ENCODE measurements around the gene NUMA1. TPM values are rescaled to one million over a fixed set of nuclear protein-coding genes. Genes with fewer than 3 reads are reported as not detected.

Gene NUMA1, protein sequence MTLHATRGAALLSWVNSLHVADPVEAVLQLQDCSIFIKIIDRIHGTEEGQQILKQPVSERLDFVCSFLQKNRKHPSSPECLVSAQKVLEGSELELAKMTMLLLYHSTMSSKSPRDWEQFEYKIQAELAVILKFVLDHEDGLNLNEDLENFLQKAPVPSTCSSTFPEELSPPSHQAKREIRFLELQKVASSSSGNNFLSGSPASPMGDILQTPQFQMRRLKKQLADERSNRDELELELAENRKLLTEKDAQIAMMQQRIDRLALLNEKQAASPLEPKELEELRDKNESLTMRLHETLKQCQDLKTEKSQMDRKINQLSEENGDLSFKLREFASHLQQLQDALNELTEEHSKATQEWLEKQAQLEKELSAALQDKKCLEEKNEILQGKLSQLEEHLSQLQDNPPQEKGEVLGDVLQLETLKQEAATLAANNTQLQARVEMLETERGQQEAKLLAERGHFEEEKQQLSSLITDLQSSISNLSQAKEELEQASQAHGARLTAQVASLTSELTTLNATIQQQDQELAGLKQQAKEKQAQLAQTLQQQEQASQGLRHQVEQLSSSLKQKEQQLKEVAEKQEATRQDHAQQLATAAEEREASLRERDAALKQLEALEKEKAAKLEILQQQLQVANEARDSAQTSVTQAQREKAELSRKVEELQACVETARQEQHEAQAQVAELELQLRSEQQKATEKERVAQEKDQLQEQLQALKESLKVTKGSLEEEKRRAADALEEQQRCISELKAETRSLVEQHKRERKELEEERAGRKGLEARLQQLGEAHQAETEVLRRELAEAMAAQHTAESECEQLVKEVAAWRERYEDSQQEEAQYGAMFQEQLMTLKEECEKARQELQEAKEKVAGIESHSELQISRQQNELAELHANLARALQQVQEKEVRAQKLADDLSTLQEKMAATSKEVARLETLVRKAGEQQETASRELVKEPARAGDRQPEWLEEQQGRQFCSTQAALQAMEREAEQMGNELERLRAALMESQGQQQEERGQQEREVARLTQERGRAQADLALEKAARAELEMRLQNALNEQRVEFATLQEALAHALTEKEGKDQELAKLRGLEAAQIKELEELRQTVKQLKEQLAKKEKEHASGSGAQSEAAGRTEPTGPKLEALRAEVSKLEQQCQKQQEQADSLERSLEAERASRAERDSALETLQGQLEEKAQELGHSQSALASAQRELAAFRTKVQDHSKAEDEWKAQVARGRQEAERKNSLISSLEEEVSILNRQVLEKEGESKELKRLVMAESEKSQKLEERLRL (N-terminal part only)
- total RNA-seq, result 116 TPM in 2 replicates

DNA sequence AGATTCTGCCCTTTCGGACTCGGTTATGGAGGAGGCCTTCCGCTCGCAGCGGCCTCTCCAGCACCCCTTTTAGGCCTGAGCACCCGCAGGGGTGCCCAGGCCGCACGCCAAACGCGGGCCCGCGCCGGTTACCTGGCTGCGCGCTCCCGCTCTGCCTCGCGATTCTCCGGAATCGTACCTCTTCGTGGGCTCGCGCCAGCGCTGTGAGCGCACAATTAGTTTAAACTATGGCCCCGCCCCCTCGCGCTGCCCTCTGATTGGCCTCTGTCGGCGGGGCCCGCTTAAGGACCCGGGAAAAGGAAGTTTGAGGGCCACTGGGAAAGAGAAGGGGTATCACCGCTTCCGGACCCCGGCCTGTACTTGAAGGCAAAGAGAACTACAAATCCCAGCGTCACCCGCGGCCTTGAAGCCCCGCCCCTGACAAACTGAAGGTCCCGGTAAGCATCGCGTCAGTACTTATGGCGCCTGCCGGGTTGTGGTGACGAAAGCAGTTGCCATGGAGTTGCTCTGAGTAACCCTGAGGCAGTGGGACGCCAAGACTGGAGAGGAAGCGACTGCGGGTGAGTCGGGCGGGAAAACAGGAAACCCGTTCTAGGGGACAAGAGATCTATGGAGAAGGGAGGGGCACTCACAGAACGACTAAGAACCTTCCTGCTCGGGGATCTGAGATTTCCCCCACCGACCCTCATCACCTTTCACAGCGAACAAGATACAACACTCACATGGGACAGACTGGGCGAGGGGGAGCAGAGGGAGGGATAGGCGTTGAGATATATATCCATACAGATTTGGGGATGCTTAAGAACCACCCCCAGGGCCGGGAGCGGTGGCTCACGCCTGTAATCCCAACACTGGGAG is at the start of gene NUMA1, which contains the start of gene LRRC51:
NUMA1 (minus strand) TSS at position 217 of the 858 bp plus-strand sequence. CDS start 44,599 bp downstream, outside the sequence.
LRRC51 (plus strand) TSS at position 525 of the 858 bp plus-strand sequence. CDS start 8,234 bp downstream, outside the sequence.
- peak within 1 kb of the TSS; percentile 68 for H3K4me3 ChIP-seq (ENCODE audit: low read depth, low read length)
- TF ChIP-seq, protein P1, sequence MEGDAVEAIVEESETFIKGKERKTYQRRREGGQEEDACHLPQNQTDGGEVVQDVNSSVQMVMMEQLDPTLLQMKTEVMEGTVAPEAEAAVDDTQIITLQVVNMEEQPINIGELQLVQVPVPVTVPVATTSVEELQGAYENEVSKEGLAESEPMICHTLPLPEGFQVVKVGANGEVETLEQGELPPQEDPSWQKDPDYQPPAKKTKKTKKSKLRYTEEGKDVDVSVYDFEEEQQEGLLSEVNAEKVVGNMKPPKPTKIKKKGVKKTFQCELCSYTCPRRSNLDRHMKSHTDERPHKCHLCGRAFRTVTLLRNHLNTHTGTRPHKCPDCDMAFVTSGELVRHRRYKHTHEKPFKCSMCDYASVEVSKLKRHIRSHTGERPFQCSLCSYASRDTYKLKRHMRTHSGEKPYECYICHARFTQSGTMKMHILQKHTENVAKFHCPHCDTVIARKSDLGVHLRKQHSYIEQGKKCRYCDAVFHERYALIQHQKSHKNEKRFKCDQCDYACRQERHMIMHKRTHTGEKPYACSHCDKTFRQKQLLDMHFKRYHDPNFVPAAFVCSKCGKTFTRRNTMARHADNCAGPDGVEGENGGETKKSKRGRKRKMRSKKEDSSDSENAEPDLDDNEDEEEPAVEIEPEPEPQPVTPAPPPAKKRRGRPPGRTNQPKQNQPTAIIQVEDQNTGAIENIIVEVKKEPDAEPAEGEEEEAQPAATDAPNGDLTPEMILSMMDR (conservative IDR thresholded peaks at IDR 0.05; ENCODE audit: low read depth, low read length), result no peak
- peak; percentile 97 for DNase-seq (ENCODE audit: low read depth)

DNA sequence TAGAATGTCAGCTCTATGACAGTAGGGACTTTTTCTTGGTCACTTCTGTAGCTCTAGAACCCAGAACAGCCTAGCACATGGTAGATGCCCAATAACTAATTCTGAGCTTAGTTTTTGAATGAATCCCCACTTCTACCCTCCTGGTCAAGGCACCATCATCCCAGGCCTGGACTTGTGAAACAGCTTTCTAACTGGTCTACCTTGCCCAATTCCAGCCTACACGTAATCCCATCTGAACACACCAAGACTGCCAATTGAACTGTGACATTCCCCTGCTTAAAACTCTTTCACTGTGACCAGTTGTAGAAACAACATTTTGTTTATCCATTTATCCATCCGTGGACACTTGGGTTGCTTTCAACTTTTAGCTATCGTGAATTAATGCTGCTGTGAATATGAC is 49.0 kb upstream of the NUMA1 start:
- no peak overlapping the region for H3K4me3 ChIP-seq (ENCODE audit: low read depth, low read length)
- DNase-seq (ENCODE audit: low read depth), result no peak
- TF ChIP-seq, protein P1 (conservative IDR thresholded peaks at IDR 0.05; ENCODE audit: low read depth, low read length), result no peak

DNA sequence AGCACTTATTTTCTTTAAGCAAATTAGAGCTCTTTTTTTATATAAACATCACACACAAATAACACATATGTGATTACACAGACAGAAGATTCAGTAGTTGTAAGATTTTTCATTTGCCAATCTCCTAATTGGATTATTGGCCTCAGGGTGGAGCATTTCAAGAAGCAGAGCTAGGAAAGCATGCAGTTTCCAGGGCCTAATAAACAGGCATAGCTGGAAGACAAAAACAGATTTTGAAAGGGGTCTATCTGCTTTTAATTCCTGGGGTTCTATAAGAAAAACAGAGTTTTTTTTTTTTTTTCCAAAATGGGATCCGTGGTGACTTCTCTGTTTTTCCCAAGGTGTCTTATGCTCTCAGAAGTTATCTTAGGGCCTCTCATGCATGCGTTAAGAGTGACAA is 47.6 kb upstream of the NUMA1 start:
- H3K4me3 ChIP-seq (ENCODE audit: low read depth, low read length), result no peak overlapping the region
- no peak for DNase-seq (ENCODE audit: low read depth)
- TF ChIP-seq, protein P1 (conservative IDR thresholded peaks at IDR 0.05; ENCODE audit: low read depth, low read length), result no peak

DNA sequence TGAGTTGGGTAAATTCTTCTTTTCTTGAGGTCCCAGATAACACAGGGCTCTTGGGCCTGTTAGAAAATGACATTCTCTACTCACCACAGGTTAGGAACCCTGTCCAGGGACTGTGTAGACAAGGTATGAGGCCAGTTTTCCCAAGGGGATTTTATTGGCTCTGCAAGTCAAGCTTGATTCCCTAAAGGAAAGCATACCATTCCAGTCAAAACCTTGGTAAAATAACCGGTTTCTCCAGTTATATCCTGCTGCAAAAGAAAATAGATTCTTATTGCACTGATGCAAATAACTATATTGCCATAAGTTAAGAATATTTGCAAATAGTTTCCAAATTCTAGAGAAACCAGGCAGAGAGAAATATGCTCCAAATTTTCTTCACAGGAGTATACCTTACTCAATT is 45.6 kb upstream of the NUMA1 start:
- TF ChIP-seq, protein P1 (conservative IDR thresholded peaks at IDR 0.05; ENCODE audit: low read depth, low read length), result no peak
- H3K4me3 ChIP-seq (ENCODE audit: low read depth, low read length), result no peak overlapping the region
- DNase-seq (ENCODE audit: low read depth), result no peak

DNA sequence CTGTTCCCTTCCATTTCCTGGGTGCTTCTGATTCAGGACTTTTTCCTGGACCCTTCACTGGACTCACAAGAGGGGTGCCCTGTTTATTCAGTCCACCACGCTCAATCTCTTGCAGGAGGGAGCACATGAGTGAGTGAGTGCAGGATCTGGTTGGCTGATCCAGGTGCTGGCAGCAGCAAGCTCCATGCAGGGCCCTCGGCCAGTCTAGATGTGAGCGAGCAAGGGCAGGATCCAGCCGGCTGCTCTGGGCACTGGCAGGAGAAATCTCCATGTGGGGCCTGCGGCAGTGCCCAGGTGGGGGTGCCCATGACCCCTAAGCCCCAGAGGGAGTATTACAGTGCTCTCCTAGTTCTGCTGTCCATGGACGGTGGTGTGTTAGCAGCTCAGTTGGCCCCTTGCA is 43.7 kb upstream of the NUMA1 start:
- TF ChIP-seq, protein P1 (conservative IDR thresholded peaks at IDR 0.05; ENCODE audit: low read depth, low read length), result no peak
- no peak for DNase-seq (ENCODE audit: low read depth)
- no peak overlapping the region for H3K4me3 ChIP-seq (ENCODE audit: low read depth, low read length)

Measured in epithelial cell of proximal tubule (primary cell).